ENCODE results near the gene KCNG2.

The KCNG2 gene

DNA sequence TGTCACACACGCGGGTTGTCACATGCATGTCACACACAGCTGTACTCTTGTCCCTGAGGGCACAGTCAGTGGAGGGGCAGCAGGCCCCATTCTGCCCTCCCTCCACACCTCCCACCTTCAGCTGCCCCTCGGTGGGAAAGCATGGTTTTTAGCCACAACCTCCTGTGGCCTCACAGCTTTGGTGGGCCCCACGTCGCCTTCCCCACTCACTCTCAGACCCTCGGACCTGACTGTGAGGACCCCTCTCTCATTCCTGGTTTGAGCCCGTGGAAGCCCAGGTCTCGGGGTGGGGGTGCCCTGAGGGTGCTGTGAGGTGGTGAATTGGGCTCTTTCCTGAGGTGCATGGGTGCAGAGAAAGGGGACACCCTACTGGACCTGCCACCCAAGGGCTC lies 19.9 kb downstream of the KCNG2 start:
- H3K4me3 ChIP-seq (ENCODE audit: low read depth, low read length): no peak overlapping the region

DNA sequence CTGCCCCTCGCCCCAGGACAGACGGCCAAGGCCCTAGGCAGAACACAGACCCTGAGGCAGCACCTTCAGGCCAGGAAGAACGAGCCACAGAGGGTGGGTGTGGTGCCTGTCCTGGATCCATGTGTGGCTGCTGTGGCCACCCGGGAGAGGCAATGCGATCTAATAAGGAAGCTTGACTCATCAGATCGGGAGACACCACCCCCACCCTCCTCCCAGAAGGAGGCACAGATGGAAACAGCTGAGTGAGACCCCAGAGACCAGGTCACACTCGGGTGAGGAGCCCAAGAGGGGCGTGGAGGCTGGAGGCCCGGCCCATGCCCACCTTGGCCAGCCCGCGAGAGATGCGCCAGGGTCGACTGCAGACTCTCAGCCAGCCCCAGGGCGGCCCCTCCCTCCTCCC lies 20.3 kb downstream of the KCNG2 start:
- H3K4me3 ChIP-seq (ENCODE audit: low read depth, low read length): no peak overlapping the region

DNA sequence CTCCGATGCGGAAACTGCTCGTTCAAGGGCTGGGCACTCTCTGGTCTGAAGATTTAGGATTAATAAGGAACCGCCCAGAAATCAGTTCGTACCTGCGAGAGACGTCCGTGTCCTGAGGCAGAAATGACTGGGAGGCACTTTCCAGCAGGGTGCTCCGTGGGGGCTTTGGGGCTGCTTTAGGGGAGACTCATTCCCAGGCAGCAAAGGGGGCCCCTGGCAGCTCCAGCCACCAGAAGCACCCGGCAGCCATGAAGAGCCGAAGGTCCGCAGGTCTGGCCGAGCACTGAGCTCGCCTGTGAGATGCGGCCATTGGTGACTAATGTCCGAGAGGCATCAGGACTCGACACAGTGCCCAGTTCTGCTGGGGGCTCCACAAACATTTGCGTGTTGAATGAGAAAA lies 20.9 kb downstream of the KCNG2 start:
- no peak overlapping the region for H3K4me3 ChIP-seq (ENCODE audit: low read depth, low read length)

DNA sequence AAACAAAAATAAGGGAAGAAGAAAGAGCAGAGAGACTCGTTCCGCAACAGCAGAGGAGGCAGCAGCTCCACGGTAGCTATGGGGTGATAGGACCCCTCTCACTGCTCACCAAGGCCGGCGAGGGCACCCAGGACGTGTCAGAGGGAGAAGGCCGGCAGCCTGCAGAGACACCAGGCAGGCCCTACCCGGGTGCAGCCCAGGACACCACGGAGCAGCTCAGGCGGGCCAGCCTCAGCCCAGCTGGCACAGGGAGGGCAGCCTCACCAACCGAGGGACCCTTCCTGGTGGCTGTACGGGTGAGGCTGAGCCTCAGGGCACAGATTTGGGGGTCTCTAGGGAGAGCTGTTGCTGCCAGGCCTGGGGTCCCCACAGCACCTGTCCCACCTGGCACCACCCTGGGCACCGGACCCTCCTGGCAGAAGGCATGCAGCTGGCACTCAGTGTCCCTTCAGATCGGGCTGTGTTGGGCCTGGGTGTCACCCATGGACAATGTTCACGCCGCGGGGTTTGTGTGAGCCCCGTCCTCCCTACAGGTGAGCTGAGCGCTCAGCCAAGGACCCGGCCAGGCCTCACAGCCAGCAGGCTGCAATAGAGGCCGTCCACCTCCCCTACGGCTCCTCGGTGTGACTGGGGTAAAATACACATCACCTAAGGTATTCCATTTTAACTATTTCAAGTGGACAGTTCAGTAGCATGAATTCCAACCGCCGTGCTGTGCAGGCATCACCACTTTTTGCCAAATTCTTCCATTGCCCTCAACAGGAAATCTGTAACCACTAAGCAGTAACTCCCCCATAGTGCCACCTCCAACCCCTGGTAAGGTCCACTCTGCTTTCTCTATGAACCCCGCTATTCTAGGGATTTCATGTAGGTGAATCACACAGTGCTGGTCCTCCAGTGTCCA lies 21.6 kb downstream of the KCNG2 start:
- H3K4me3 ChIP-seq (ENCODE audit: low read depth, low read length): no peak overlapping the region

DNA sequence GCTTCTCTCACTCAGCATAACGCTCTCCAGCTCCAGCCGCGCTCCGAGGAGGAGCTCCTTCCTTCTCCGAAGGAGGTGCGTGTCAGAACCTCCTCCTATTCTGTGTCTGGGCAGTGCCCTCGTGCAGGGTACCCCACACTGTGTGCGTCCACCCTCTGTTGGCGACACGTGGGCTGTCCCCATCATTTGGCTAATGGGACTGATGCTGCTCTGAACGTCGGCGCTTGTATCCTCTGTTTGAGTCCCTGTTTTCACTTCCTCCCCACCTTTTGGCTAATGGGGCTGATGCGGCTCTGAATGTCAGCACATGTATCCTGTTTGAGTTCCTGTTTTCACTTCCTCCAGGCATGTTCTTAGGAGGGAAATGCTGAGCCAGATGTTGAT lies 22.2 kb downstream of the KCNG2 start:
- no peak overlapping the region for H3K4me3 ChIP-seq (ENCODE audit: low read depth, low read length)

DNA sequence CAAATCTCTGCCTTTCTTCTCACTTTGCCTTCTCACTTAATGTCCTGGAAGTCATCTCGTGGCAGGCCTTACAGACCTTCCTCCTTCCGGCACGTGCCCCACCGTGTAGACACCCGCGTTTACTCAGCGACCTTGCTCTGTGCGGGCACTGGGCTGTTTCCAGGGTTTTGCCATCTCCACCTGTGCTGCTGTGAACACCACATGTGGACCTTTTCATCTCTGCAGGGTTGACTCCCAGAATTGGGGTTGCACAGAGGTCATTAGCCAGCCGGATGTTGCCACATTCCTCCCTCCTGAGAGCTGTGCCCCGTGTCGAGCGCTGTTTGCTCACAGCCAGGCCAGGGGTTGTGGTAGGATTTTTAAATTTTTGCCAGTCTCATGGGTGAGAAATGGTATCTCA lies 25.4 kb downstream of the KCNG2 start:
- H3K4me3 ChIP-seq (ENCODE audit: low read depth, low read length): no peak overlapping the region

DNA sequence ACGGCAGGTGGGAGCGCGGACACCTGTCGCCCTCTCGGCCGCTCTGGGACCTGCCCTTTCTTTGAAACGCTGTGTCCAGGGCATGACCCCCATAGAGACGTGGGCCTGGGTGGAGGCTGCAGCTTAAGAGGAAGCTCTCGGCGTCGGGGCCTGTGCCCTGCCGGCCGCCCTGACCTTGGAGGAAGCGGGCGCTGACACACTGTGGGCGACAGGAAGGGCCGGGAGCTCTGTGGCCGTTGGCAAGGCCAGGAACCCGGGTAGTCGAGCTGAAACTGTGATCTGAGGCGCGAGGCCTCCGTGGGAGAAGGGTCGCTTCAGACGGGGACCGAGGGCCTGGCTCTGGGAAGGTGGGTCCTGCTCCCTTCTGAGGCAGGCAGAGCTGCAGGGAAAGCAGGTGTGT lies 28.2 kb downstream of the KCNG2 start:
- H3K4me3 ChIP-seq (ENCODE audit: low read depth, low read length): no peak overlapping the region

DNA sequence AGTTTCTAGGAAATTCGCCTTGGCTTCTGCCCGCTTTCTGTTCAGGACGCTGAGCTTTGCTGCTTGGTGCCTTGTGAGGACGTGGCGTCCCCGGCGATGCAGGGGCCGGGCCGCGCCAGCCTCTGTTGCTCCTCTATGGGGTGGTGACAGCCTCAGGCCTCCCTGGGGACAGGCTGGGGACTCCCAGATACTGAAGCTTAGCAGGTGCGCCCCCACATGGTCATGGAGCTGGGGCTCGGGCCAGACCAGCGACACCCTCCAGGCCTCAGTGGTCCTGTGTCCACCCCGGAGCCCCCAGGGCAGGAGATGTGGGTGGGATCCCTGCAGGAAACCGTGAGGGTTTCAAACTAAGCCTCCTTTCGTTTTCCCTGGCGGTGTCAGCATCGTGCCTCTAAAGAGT lies 29.2 kb downstream of the KCNG2 start:
- H3K4me3 ChIP-seq (ENCODE audit: low read depth, low read length): no peak overlapping the region

DNA sequence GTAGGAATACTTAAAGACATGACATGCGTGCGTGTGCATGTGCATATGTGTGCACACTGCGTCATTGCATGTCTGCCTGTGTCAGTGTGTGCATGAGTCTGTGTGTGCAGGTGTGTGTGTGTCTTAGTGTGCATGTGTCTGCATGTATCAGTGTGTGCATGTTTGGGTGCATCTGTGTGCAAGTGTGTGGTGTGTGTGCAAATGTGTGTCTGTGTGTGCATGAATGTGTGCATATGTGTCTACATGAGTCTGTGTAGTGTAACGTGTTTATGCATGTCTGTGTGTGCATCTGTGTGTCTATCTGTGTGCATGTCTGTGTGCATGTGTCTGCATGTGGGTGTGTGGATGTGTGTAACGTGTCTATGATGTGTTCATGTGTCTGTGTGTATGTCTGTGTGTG lies 30.5 kb downstream of the KCNG2 start:
- H3K4me3 ChIP-seq (ENCODE audit: low read depth, low read length): no peak overlapping the region

DNA sequence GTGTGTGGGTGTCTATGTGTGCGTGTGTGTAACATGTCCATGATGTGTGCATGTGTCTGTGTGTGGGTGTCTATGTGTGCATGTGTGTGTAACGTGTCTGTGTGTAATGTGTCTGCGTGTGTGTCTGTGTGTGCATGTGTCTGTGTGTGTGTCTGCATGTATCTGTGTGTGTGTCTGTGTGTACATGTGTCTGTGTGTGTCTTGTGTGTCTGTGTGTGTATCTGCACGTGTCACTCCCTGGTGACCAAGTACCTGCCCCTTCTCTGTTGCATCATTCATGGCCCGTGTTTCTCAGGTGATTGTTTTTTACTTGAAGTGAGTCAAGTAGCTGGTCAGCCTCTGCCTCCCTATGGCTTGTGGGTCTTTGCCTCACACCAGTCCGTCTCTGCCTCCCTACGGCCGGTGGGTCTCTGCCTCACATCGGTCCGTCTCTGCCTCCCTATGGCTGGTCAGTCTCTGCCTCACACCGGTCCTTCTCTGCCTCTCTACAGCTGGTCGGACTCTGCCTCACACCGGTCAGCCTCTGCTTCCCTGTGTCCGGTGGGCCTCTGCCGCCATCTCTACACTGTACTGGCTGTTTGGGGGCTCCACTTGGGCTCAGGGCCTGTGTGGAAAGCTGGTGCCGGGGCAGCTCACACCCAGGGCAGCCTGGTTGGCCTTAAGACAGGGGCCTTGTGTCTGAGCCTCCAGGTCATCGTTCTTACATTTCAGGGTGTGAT lies 31.6 kb downstream of the KCNG2 start:
- H3K4me3 ChIP-seq (ENCODE audit: low read depth, low read length): no peak overlapping the region

DNA sequence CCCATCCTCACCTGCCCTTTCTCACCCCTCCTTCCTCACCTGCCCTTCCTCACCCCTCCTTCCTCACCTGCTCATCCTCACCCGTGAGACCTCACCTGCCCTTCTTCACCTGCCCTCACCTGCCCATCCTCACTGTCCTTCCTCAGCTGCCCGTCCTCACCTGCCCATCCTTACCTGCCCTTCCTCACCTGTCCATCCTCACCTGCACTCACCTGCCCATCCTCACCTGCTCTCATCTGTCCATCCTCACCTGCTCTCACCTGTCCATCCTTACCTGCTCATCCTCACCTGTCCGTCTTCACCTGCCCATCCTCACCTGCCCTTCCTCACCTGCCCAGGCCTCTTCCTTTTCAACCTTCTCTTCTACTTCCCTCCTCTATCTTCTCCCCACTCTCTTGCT lies 34.4 kb downstream of the KCNG2 start:
- no peak overlapping the region for H3K4me3 ChIP-seq (ENCODE audit: low read depth, low read length)

DNA sequence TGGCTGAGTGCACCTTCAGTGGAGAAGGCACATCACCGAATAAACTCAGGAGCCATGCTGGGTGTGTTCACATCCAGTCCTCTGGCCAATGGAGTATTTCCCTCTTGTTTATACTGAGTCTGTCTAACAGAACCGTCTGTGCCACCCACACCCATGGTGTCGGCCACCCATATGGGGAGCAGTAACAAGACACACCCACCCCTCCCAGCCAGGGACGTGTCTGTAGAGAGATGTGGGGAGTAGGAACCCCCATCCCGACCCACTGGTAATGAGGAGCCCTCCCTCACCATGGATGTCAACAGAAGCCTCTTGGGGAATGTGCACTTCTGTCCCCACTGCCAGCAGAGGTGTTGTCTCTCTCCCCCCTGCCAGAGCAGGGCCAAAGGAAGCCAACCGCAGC lies 37.1 kb downstream of the KCNG2 start:
- no peak overlapping the region for H3K4me3 ChIP-seq (ENCODE audit: low read depth, low read length)

DNA sequence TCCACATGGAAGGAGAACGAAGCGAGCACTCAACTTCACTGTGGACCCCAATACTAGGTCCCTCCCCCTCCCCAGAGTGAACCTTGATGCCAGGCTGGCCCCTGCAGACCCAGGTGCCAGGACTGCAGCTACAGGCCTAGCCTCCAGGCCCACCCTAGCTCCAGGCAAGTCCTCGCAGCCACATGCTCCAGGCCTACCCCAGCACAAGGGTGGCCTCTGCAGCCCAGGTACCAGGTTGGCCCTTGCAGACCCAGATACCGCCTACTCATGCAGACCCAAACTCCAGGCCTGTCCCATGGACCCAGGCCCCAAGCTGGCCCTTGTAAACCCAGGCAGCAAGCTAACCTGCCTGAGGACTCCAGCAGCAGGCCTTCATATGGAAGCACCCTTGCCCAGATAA lies 44.2 kb downstream of the KCNG2 start:
- H3K4me3 ChIP-seq (ENCODE audit: low read depth, low read length): no peak overlapping the region

DNA sequence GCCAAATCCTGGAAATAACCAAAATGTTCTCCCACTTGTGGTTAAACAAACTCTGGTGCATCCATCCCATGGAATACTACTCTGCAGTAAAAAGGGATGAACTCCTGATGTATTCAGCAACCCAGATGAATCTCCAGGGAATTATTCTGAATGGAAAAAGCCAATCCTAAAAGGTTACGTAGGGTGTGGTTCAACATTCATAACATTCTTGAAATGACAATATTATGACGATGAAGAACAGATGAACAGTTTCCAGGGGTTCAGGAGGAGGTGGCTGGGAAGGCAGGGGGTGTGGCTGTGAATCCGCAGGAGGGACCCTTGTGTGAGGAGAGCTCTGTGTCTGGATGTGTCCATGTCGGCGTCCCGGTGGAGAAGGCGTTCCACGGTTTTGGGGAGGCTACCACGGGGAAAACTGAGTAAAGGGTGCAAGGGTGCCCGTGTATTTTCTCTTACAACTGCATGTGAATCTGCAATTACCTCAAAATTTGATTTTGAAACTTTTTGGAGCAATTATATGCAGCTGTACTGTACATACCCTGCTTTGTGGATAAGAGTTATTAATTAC lies 47.3 kb downstream of the KCNG2 start:
- H3K4me3 ChIP-seq (ENCODE audit: low read depth, low read length): no peak overlapping the region

DNA sequence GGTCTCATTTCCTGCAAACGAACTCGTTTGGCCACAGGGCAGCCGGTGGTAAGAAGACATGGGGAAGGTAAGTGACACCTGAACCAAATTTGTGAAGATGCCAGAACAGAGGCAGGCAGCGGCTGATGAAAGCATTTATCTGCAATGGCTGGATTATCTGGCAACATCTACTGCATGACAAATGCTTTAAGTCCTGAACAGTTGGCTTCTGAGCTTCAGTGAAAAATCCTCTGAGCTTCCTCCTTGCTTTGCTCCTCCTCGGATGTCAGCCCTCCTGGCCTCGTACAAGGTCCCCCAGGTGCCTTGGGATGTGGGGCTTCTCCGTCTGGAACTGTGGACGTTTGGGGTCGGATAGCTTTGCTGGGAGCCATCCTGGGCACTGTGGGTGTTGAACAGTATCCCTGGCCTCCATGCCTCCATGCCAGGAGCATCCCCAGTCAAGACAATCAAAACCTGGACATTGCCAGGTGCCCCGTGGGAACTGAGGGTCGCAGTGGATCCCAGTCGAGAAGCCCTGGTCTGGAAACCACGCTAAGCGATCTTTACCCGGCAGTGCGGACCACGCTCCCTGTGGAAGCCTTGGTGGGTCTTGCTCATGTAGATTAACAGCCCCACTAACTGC lies 49.3 kb downstream of the KCNG2 start:
- no peak overlapping the region for H3K4me3 ChIP-seq (ENCODE audit: low read depth, low read length)

DNA sequence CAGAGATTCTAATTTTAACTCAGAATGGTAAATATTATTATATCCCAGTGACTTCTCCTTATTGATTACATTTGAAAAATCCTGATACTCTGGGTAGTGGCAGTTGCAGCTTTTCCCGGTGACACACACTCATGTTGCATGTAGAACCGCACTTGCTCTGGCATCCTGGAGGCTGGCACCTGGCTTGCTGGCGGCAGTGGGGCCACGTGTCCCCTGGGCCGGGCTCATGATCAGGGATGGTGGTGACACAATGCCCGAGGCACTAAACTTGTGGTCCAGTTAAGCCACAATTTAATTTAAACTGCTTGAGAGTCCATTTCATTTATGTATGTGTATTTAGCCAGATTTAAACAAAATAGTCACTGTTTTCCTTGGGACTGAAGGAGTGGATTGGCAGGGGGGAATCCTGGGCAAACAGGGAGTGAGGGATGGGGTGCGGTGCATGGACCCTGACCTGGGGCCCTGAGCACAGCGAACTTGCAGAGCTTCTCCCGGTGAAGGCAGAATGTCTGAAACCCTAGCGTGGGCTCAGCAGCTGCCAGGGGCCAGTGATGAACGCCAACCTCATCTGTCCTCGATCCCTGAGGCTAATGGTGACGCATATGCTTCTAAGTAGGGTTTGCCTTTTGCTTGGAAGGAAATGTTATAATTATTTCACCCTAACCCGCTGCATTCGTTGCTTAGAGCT lies 50.0 kb downstream of the KCNG2 start:
- no peak overlapping the region for H3K4me3 ChIP-seq (ENCODE audit: low read depth, low read length)

DNA sequence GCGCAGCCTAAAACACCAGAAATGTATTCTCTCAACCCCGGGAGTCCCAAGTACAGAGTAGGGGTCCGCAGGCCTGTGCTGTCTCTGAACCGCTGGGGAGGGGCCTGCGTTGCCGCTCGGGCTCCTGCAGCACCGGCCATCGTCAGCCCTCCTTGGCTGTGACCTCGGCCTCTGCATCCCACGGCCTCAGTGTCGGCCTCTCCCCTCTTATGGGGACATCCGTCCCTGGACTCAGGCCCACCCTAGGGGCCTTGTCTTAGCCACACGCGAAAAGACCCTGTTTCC lies 50.5 kb downstream of the KCNG2 start:
- H3K4me3 ChIP-seq (ENCODE audit: low read depth, low read length): no peak overlapping the region

DNA sequence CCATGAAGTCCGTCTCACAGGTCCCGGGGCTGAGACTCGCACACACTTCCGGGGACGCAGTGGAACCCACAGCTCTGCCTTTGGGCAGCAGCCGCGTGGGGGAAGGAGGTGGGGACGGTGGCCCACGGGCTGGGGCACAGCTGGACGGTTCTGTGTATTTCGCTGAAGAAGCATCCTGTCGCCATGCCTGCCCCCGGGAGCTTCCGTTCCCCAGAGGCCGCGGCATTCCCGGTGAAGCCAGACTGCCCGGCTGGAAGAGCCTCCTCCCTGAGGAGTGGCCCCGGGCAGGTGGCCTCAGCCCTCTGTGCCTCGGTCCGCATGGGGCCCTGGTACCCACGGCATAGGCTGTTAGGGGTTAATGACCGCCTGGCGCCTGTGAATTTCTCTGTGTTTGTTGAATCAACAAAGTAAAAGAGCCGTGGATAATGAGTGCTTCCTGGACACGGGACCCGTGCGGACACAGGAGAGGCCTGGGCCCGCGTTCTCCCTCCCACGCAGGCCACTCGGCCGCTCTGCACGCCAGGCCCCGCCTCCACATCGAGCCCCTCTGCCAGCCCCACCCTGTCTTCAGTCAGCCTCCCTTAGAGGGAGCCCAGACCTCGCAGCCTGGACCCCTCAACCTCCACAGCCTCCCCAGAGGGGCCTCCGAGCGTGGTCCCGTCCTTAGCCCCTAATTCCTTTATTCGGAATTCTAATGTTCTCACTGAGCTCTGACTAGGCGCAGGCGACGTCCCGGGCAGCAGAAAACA lies 51.0 kb downstream of the KCNG2 start:
- H3K4me3 ChIP-seq (ENCODE audit: low read depth, low read length): no peak overlapping the region

DNA sequence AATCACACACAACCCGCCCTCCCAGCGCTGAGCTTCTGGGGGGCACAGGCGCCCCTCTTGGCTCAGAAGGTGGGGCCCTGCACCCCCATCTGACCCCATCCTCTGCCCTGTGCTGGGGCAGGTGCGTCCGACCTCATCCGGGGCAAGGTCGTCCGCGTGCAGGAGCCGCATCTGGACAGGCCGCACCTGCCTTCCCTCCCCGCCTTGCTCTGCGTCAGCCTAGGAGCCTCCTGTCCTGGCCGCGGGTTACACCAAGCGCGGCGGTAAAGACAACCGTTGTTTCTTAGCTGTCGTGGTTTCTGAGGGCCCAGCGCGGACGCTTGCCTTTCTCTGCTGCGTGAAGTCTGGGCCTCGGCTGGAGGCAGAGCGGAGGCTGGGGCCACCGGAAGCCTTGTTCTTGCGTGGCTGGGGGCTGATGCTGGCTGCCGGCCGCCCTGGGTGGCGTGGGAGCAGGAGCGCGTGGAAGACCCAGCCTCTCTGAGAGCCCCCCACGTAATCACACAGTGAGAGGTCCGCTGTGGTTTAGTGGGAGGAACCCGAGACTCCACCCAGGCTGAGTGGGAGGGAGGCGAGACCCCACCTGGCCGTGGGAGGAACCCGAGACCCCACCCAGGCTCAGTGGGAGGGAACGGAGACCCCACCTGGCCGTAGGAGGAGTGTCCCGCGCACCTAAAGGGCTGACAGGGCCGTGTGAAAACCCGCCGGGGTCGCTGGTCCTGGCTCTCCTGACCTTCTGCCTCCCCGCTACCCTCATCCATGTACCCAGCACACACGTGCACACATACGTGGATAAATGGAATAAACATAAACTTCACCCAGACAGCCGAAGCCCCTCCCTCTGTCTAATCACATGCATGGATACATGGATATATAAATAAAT lies 51.8 kb downstream of the KCNG2 start:
- H3K4me3 ChIP-seq (ENCODE audit: low read depth, low read length): no peak overlapping the region

DNA sequence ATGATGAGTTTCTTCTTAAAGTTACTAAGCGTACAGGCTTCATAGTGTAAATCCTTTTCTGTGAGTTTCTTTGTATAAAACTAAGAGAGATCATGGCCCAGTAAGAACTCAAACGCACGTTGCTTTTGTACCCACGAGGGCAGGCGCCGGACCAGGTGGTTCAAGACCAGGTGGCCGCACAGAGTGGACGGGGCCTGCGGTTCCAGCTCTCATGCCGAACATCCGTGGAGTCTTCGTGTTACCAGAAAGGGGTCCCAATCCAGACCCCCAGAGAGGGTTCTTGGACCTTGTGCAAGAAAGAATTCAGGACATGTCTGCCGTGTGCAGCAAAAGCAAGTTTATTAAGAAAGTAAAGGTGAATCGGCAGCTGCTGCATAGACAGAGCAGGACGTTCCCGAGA lies 53.0 kb downstream of the KCNG2 start:
- H3K4me3 ChIP-seq (ENCODE audit: low read depth, low read length): no peak overlapping the region
